IMR-90 (cell line): ENCODE data around the gene CDCA7. TPM values are rescaled to one million over a fixed set of nuclear protein-coding genes. Genes with fewer than 3 reads are reported as not detected.
A peak's percentile ranks its signal among the peaks of the same experiment; 100 is the strongest.

Source experiments
- ATAC-seq: fragments of 200-7000 bp; cut with Tn5 transposase; 2 replicates; pipeline ENCODE4 v1.9.1; 2020; ENCODE audit warnings: low read depth, mild to moderate bottlenecking, moderate library complexity
- BruUV-seq: library from RNA; stranded (reverse); fragments of 400-500 nt; replicated peaks from 2 replicates; lab custom pipeline; 2021; lab: Mats Ljungman, UMichigan
- CTCF ChIA-PET: fragments of 300-600 bp; formaldehyde crosslinking; extraction: SDS; loops from one replicate; lab custom pipeline; 2021; ENCODE audit warnings: antibody characterized with exemption; lab: Yijun Ruan, JAX
- POLR2A ChIA-PET: fragments of 300-600 bp; sonication (Branson Sonifier 250); formaldehyde crosslinking; loops from one replicate; lab custom pipeline; 2022; ENCODE audit warnings: antibody characterized with exemption; ENCODE audit not compliant: unreplicated experiment; lab: Charles Lee
- DNase-seq: peaks from one replicate; pipeline ENCODE4 v3.0.0; 2013
- H2AFZ ChIP-seq: replicated peaks from 2 replicates; pipeline ENCODE3; 2013; ENCODE audit warnings: low read length, mild to moderate bottlenecking; ENCODE audit not compliant: poor library complexity
- H2AK5ac ChIP-seq: 2 replicates; pipeline ENCODE4 v1.6.1; 2013; ENCODE audit warnings: low read depth, low read length, inconsistent platforms
- H2AK9ac ChIP-seq: replicated peaks from 2 replicates; pipeline ENCODE3; 2013; ENCODE audit warnings: mild to moderate bottlenecking, low read depth, low read length, moderate library complexity; ENCODE audit not compliant: poor library complexity
- H2BK120ac ChIP-seq: 2 replicates; pipeline ENCODE4 v1.6.1; 2013; ENCODE audit warnings: low read depth, low read length, inconsistent platforms
- H2BK15ac ChIP-seq: 3 replicates; pipeline ENCODE4 v1.6.1; 2013; ENCODE audit warnings: low read depth, low read length, inconsistent platforms
- H2BK20ac ChIP-seq: 2 replicates; pipeline ENCODE4 v1.6.1; 2013; ENCODE audit warnings: low read depth, mild to moderate bottlenecking, inconsistent platforms, low read length, moderate library complexity
- H2BK5ac ChIP-seq: 2 replicates; pipeline ENCODE4 v1.6.1; 2013; ENCODE audit warnings: mild to moderate bottlenecking, low read depth, low read length, inconsistent platforms; ENCODE audit not compliant: poor library complexity, severe bottlenecking
- H3K14ac ChIP-seq: replicated peaks from 2 replicates; pipeline ENCODE4 v1.6.1; 2013; ENCODE audit warnings: low read depth, low read length, inconsistent platforms
- H3K18ac ChIP-seq: 2 replicates; pipeline ENCODE4 v1.6.1; 2013; ENCODE audit warnings: low read depth, low read length, control low read depth
- H3K23ac ChIP-seq: 2 replicates; pipeline ENCODE4 v1.6.1; 2013; ENCODE audit warnings: low read depth, low read length, inconsistent platforms
- H3K27ac ChIP-seq: 2 replicates; pipeline ENCODE4 v1.5.1; 2013; ENCODE audit warnings: mild to moderate bottlenecking, control low read depth, low read length; ENCODE audit not compliant: insufficient read depth
- H3K27me3 ChIP-seq: 2 replicates; pipeline ENCODE4 v1.6.1; 2013; ENCODE audit warnings: low read length; ENCODE audit not compliant: control insufficient read depth, insufficient read depth
- H3K36me3 ChIP-seq: 2 replicates; pipeline ENCODE4 v1.6.1; 2013; ENCODE audit warnings: low read length, mixed read lengths; ENCODE audit not compliant: control insufficient read depth, insufficient read depth
- H3K4ac ChIP-seq: 2 replicates; pipeline ENCODE4 v1.6.1; 2013; ENCODE audit warnings: low read depth, low read length, inconsistent platforms
- H3K4me1 ChIP-seq: 2 replicates; pipeline ENCODE4 v1.6.1; 2013; ENCODE audit warnings: low read length, mixed read lengths; ENCODE audit not compliant: control insufficient read depth, insufficient read depth
- H3K4me2 ChIP-seq: 2 replicates; pipeline ENCODE4 v1.6.1; 2013; ENCODE audit warnings: low read depth, mild to moderate bottlenecking, control low read depth, low read length, moderate library complexity
- H3K4me3 ChIP-seq: 2 replicates; pipeline ENCODE4 v1.5.1; 2013; ENCODE audit warnings: low read depth, mild to moderate bottlenecking, control low read depth, low read length, moderate library complexity; ENCODE audit not compliant: insufficient read depth
- H3K56ac ChIP-seq: 2 replicates; pipeline ENCODE4 v1.6.1; 2013; ENCODE audit warnings: low read length, inconsistent platforms; ENCODE audit not compliant: insufficient read depth; ENCODE audit errors: extremely low read depth
- H3K79me1 ChIP-seq, 2 experiments: 2 replicates each; pipeline ENCODE4 v1.6.1; 2013; ENCODE audit warnings: low read length in 2 of 2, inconsistent platforms in 1 of 2, low read depth in 1 of 2
- H3K9ac ChIP-seq: 2 replicates; pipeline ENCODE4 v1.6.1; 2013; ENCODE audit warnings: low read depth, low read length, control low read depth
- H3K9me1 ChIP-seq: 2 replicates; pipeline ENCODE4 v1.6.1; 2013; ENCODE audit warnings: low read length, inconsistent platforms; ENCODE audit not compliant: insufficient read depth
- H3K9me3 ChIP-seq: 2 replicates; pipeline ENCODE4 v1.6.1; 2013; ENCODE audit warnings: low read length; ENCODE audit not compliant: control insufficient read depth, insufficient read depth
- H4K20me1 ChIP-seq: 2 replicates; pipeline ENCODE4 v1.6.1; 2013; ENCODE audit warnings: low read length, inconsistent platforms; ENCODE audit not compliant: insufficient read depth
- H4K5ac ChIP-seq: 2 replicates; pipeline ENCODE4 v1.6.1; 2013; ENCODE audit warnings: mild to moderate bottlenecking, low read depth, low read length, control low read depth
- H4K8ac ChIP-seq, 2 experiments: 2 replicates each; pipeline ENCODE4 v1.6.1; 2013; ENCODE audit warnings: low read depth in 2 of 2, low read length in 2 of 2, control low read depth in 1 of 2, inconsistent platforms in 1 of 2
- H4K91ac ChIP-seq: 2 replicates; pipeline ENCODE4 v1.6.1; 2013; ENCODE audit warnings: low read depth, low read length, inconsistent platforms; ENCODE audit not compliant: insufficient read depth
- CHD1 ChIP-seq: IDR thresholded peaks from 2 replicates; pipeline ENCODE4 v1.6.1; 2012; ENCODE audit warnings: low read depth, low read length, improper control_type of control experiment
- MAFK ChIP-seq: IDR thresholded peaks from 2 replicates; pipeline ENCODE4 v1.6.1; 2012; ENCODE audit warnings: low read depth, low read length, improper control_type of control experiment
- RAD21 ChIP-seq: IDR thresholded peaks from 2 replicates; pipeline ENCODE4 v1.6.1; 2012; ENCODE audit warnings: low read length, improper control_type of control experiment
- RCOR1 ChIP-seq: IDR thresholded peaks from 2 replicates; pipeline ENCODE4 v1.6.1; 2012; ENCODE audit warnings: mild to moderate bottlenecking, low read length, improper control_type of control experiment; ENCODE audit not compliant: insufficient replicate concordance
- RFX5 ChIP-seq: IDR thresholded peaks from 2 replicates; pipeline ENCODE4 v1.8.0; 2012; ENCODE audit warnings: low read depth, mild to moderate bottlenecking, low read length, moderate library complexity
- WGBS, 2 experiments: methylation state at CpG; one replicate each; pipeline versions ENCODE4 v1.1.5 to v1.1.7; 2013; ENCODE audit warnings: missing lambda C conversion rate in 2 of 2; ENCODE audit not compliant: insufficient read length in 1 of 2; ENCODE audit errors: extremely low coverage in 2 of 2; 5-methylcytosine and 5-hydroxymethylcytosine counted together
- dilution Hi-C: fragments of 300-500 bp; cut with HindIII; formaldehyde crosslinking; loops from one replicate; pipeline ENCODE4 v1.14.3; 2018; ENCODE audit warnings: low sequenced_read_pairs; ENCODE audit not compliant: unreplicated experiment
- in situ Hi-C: fragments of 300-500 bp; cut with MboI; formaldehyde crosslinking; loops from 3 replicates; pipeline ENCODE4 v1.14.3; 2019; ENCODE audit warnings: low sequenced_read_pairs, inconsistent platforms, mixed read lengths
- intact Hi-C: fragments of 100-400 bp; cut with micrococcal nuclease; formaldehyde crosslinking; loops from 2 replicates; pipeline ENCODE4 v1.10.0; 2022
- polyA plus RNA-seq, 3 experiments: library from polyadenylated mRNA; depleted of rRNA; stranded (reverse); fragments of >200 nt; gene quantifications; 2 replicates each; pipeline ENCODE4 v1.2.3, GENCODE V29; 2012; ENCODE audit warnings: low replicate concordance in 1 of 3
- total RNA-seq: library from RNA; depleted of rRNA; stranded (reverse); fragments of >200 nt; gene quantifications from 2 replicates; pipeline ENCODE4 v1.2.3, GENCODE V29; 2012
- TF ChIP-seq, protein P1 (sequence below): fragments of 150-350 bp; IDR thresholded peaks from 2 replicates; pipeline ENCODE4 v1.6.1; 2017; ENCODE audit warnings: mild to moderate bottlenecking, antibody characterized with exemption, low read length, low read depth
- TF ChIP-seq, protein P2 (sequence below): conservative IDR thresholded peaks from 2 replicates; pipeline ENCODE4 v1.5.1; 2012; ENCODE audit warnings: mild to moderate bottlenecking, low read depth, low read length, improper control_type of control experiment

Gene CDCA7
- total and polyA plus RNA-seq, 2 of the 4 experiments (the other 2 are of a cell fraction), result 12.0 to 18.7 TPM

DNA sequence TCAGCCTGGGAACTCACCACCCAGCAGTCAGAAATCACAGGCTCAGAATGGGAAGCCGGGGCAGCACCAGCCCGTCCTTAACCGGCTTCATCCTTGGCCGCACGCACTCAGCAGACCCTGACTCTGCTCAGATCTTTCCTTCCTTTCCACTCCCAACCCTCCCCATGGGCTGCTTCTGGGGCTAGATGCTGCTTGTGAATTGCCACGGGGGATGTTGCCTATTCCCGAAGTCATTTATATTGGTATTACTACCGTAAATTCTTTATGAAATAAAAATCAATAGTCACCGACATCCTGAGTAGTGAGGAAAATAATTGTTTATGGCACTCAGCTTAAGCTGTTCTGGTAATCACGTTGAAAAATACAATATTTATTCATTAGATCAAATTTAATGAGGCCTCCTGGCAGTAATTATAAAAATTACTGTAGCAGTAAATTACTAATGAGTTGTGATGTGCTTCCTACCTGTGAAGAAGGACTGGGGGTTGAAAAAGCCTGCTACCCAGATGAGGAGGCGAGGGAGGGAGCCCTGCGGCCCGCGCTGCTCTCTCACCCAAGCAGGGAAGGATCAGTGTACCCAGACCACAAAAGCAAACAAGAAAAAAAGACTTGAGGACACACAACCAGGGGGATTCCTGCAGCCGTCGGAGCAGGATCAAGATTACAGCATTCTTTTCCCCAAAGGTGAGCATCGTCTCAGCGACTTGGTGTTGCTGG, 31.5 kb downstream of the CDCA7 start:
- Histone ChIP-seq H3K23ac (no peak overlapping the region), H2BK20ac (no peak overlapping the region), H2BK120ac (no peak overlapping the region), H3K4me1 (no peaks in the 10 kb centered on the region), H4K91ac (no peak overlapping the region), H3K9me3 (no peaks in the 10 kb centered on the region), H2AK9ac (peak overlapping the region; percentile 70), H3K27me3 (no peaks in the 10 kb centered on the region), H4K8ac (no peak overlapping the region), H3K9me1 (no peaks in the 10 kb centered on the region; the same call in 1 of the 2 replicates), H4K5ac (no peak overlapping the region), H2AFZ (no peak overlapping the region), H3K4me2 (no peak overlapping the region), H3K79me1 (no peaks in the 10 kb centered on the region), H3K27ac (no peak overlapping the region), H3K18ac (no peak overlapping the region), H2BK5ac (no peak overlapping the region), H3K14ac (no peak overlapping the region), H2AK5ac (no peak overlapping the region), H3K36me3 (no peaks in the 10 kb centered on the region), H4K20me1 (no peaks in the 10 kb centered on the region), H3K9ac (no peak overlapping the region), H3K56ac (no peak overlapping the region), H2BK15ac (no peak overlapping the region), H3K4ac (no peak overlapping the region), H3K4me3 (no peak overlapping the region)
- ChIA-PET CTCF (interaction anchor here (1.1 kb wide), 1 partner anchor 30 kb away, joined by 5 read pairs; no protein-coding TSS in a partner anchor), POLR2A (no interaction called here)
- TF ChIP-seq RAD21 (no peak), RFX5 (no peak), RCOR1 (no peak), MAFK (no peak), CHD1 (no peak)
- TF ChIP-seq, protein P1, sequence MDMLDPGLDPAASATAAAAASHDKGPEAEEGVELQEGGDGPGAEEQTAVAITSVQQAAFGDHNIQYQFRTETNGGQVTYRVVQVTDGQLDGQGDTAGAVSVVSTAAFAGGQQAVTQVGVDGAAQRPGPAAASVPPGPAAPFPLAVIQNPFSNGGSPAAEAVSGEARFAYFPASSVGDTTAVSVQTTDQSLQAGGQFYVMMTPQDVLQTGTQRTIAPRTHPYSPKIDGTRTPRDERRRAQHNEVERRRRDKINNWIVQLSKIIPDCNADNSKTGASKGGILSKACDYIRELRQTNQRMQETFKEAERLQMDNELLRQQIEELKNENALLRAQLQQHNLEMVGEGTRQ, result no peak
- TF ChIP-seq, protein P2, sequence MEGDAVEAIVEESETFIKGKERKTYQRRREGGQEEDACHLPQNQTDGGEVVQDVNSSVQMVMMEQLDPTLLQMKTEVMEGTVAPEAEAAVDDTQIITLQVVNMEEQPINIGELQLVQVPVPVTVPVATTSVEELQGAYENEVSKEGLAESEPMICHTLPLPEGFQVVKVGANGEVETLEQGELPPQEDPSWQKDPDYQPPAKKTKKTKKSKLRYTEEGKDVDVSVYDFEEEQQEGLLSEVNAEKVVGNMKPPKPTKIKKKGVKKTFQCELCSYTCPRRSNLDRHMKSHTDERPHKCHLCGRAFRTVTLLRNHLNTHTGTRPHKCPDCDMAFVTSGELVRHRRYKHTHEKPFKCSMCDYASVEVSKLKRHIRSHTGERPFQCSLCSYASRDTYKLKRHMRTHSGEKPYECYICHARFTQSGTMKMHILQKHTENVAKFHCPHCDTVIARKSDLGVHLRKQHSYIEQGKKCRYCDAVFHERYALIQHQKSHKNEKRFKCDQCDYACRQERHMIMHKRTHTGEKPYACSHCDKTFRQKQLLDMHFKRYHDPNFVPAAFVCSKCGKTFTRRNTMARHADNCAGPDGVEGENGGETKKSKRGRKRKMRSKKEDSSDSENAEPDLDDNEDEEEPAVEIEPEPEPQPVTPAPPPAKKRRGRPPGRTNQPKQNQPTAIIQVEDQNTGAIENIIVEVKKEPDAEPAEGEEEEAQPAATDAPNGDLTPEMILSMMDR, result no peak
- DNase-seq (no peak), ATAC-seq (no peak)
- intact Hi-C loops, result no loop called here
- in situ Hi-C loops, result no loop called here
- no TSS peak for BruUV-seq
- dilution Hi-C loops, result no loop called here
- WGBS, 2 experiments, result 83% methylated on average over 2 of the region's 18 CpGs; no CpG with 5 or more reads in 1 of the 2 experiments
